Activated T-cell treated with anti-CD3 and anti-CD28 coated beads for 1 hour (primary cell): Measurements from ENCODE around the gene TLE2.
"Not testable (repeated sequence)": the region's sequence is repeated elsewhere in the genome, so short reads cannot be mapped to it uniquely, and the experiment has no call there.

Experiments used
- DNase-seq: peaks from one replicate; pipeline ENCODE4 v3.0.0-alpha.2; 2020; ENCODE audit warnings: low read depth

Gene TLE2

GRCh38 chr19:3055741-3056416 lies 26.8 kb upstream of the TLE2 start:
- DNase-seq, result no peak

- DNase-seq, result no peak
Measured at GRCh38 chr19:3054972-3055740, 26.1 kb upstream of the TLE2 start.

GRCh38 chr19:3054265-3054971 lies 25.3 kb upstream of the TLE2 start:
- DNase-seq, result no peak

GRCh38 chr19:3053780-3054179 lies 24.7 kb upstream of the TLE2 start:
- DNase-seq, result no peak

GRCh38 chr19:3053218-3053621 lies 24.1 kb upstream of the TLE2 start:
- no peak for DNase-seq

GRCh38 chr19:3050016-3050415 lies 20.9 kb upstream of the TLE2 start:
- DNase-seq, result not testable (repeated sequence)

- no peak for DNase-seq
Measured at GRCh38 chr19:3049089-3049488, 20.0 kb upstream of the TLE2 start.

- no peak for DNase-seq
Measured at GRCh38 chr19:3048190-3048533, 19.1 kb upstream of the TLE2 start.

- peak; percentile 66 for DNase-seq
Measured at GRCh38 chr19:3047496-3048189, 18.6 kb upstream of the TLE2 start.

- no peak for DNase-seq
Measured at GRCh38 chr19:3046698-3047495, 17.8 kb upstream of the TLE2 start.

- no peak for DNase-seq
Measured at GRCh38 chr19:3045885-3046697, 17.0 kb upstream of the TLE2 start.

GRCh38 chr19:3045191-3045590 lies 16.1 kb upstream of the TLE2 start:
- DNase-seq, result no peak

GRCh38 chr19:3042621-3043267 lies 13.7 kb upstream of the TLE2 start:
- no peak for DNase-seq

GRCh38 chr19:3041761-3042620 lies 12.9 kb upstream of the TLE2 start:
- DNase-seq, result no peak

- no peak for DNase-seq
Measured at GRCh38 chr19:3041327-3041726, 12.2 kb upstream of the TLE2 start.

GRCh38 chr19:3039641-3040077 lies 10.6 kb upstream of the TLE2 start:
- DNase-seq, result no peak

GRCh38 chr19:3039125-3039524 lies 10.0 kb upstream of the TLE2 start:
- DNase-seq, result no peak

- no peak for DNase-seq
Measured at GRCh38 chr19:3038214-3038613, 9.1 kb upstream of the TLE2 start.

GRCh38 chr19:3036977-3037544 lies 8.0 kb upstream of the TLE2 start:
- not testable (repeated sequence) for DNase-seq
